ENCODE data around the gene DTX1.

Gene DTX1

DNA sequence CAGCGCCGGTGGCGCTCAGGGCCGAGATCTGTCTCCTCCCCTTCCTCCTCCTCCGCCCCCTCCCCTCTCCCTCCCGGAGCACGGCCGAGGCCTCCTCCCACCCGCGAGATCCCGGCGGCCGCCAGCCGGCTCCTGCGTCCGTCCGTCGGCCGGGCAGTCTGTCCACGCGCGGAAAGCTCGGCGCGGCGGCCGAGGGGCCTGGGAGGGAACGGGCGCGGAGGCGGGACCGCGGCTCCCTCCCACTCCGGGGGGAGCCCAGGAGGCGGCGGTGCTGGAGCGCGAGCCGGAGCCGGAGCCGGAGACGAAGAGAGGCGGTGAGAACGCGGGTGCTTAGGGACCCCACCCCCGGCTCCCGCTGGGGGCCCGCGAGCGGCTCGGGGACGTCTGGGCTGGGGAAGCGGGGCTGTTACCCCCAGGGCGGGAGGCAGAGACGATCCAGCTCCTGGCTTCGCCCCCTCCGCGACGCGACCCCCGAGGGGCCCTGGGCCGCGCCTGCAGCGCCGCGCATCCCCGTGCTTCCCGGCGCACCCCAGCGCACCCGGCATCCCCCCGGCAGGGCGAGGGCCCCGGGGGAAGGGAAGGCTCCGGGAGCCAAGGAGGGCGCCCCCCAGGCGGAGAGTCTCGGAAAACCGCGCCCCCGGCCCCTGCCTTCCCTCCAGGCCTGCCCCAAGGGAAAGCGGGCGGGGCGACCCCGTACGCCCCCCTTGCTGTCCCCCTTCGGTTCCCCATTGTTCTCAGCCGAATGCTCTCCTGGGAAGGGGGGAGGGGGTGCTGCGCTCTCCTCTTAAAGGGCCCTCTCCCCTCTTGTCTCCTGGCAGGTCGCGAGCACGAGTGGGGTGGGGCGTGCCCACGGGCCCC is at the start of gene DTX1:
TSS of gene DTX1 (plus strand) at position 100 of the 858 bp plus-strand sequence. CDS start 1,463 bp downstream, outside the sequence.
- DNase-seq: no peak

DNA sequence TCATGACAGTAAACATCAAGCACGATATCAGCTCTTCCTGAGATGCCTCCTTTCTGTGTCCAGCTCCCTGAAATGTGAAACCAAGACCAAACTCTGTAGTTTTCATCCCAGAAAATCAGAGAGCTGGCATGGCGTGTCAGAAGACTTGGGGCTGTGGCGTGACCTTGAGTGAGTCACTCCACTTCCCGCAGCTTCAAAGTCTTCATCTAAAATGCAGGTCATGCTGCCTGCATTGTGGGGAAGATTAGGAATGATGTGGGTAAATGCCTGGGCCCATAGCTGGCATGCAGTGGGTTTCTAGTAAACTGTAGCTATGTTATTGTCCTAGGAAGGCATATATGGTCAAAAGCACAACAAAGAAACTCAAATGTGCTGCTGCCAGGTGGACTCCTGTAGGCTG is 49.4 kb upstream of the DTX1 start:
- DNase-seq: no peak

DNA sequence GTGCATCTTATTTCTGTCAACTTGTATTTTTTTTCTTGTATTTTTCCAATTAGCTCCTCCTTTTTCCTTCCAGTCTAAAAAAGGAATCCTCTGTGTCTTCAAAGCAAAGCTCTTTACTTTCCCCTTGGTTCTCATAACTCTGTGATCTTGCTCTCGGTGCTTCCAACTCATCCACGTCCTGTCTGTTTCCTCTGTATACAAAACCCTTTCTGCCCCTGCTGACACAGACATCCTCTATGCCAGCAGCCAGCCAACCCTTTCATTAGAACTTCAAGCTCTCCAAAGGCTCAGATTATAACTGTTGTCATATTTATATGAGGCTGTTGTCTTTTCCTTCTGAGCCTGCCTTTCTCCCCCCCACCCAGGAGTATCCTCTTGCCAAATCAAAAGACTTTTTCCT is 45.8 kb upstream of the DTX1 start:
- DNase-seq: no peak

DNA sequence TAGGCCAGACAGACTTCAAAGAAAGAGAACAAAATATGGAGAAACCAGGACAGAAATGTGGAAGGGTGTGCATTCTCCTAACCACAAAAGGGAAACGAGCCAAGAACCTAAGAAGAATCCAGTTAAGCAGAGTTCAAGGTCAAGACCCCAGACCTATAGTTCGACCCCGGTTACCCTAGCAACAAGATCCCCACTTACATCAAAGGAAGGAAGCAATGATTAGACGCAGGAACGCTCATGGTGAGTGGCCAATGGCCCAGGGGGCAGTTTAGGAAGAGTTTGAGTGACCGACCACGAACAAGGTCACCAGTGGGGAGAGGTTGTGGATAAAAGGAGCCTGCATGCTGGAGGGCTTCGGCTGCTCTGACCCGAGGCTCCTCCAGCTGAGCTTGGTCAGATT is 42.0 kb upstream of the DTX1 start:
- no peak for DNase-seq

DNA sequence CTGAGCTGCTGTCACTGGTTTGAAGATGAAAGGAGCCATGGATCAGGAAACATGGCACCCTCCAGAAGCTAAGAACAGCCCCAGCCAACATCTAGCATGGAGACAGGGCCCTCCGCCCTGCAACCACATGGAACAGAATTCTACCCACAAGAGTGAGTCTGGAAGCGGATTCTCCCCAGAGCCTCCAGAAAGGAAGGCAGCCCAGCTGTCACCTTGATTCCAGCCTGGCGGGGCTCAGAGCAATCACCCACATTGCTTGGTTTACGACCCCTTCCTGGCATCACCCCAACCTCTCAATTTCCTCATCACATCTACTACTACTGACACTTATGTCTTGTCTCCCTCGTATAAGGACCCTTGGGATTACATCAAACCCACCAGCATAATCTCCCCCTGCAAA is 39.7 kb upstream of the DTX1 start:
- DNase-seq: no peak

DNA sequence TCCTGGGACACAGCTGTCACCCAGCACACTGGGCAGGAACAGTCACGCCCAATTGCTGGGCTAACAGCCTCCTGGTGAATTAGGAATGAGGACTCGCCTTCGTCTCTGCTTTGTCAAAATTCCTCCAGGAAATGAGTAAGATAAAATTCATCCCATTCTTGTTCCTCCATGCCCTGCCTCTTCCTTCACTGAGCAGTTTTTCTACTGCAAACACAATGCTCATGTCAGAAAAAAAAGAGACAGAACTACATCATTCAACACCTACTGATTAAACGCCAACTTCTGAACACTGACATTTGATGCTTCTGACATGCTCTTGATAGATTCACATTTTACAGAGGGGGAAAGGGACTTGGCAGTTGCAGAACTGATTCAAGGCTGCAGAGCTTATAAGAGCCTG is 37.5 kb upstream of the DTX1 start:
- DNase-seq: no peak

DNA sequence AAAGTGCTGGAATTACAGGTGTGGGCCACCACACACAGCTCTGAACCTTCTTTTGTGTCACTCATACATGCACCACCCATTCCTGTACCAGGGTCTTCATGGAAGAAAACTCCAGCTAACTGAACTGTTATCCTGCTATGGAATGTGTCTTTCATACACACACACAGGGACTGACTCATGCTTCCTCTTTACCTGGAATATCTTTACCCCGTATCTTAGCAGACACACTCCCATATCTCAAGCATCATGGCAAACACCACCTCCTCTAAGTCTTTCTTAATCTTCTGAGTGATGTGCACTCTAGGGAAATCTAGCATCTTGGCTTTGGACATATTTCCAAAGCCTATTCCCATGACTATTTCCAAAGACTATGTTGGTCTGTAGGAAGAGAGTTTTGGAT is 35.0 kb upstream of the DTX1 start:
- DNase-seq: no peak

DNA sequence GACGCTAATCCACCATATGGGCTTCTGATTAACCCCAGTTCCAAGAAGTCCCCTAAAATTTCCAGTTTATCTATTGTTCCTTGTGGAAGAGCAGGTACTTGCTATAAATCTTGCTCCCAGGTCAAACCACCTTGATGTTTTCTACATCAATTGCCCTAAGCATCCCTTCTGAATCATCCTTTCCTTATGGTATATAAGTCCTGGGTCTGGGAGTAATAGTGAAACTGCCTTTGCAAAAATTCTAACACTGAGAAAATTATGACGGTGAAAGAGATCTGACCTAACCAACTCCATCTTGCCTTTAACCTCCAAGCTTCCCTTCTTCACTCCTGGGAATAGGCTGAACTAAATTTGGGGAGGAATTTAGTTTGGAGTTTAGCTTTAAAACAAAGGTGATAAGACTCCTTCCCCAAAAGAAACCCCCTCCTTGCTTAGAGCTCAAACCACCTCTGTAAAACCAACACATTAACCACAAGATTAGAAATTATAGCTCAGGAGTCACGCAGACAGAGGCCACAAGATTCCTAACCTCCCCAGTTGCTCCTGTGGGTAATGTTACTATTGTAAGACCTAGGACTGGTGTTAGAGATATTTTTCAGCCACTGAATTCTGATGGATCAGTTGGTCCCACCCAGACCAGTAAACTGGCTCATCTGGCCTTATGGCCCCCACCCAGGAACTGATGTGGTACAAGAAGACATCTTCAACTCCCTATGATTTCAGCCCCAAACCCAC is 33.8 kb upstream of the DTX1 start:
- DNase-seq: no peak

DNA sequence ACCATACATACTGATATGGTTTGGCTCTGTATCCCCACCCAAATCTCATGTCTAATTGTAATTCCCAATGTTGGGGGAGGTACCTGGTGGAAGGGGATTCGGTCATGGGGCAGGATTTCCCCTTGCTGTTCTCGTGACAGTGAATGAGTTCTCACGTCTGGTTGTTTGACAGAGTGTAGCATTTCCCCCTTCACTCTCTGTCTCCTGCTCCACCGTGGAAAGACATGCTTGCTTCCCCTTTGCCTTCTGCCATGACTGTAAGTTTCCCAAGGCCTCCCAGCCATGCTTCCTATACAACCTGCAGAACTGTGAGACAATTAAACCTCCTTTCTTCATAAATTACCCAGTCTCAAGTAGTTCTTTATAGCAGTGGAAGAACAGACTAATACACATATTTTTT is 28.8 kb upstream of the DTX1 start:
- DNase-seq: no peak

DNA sequence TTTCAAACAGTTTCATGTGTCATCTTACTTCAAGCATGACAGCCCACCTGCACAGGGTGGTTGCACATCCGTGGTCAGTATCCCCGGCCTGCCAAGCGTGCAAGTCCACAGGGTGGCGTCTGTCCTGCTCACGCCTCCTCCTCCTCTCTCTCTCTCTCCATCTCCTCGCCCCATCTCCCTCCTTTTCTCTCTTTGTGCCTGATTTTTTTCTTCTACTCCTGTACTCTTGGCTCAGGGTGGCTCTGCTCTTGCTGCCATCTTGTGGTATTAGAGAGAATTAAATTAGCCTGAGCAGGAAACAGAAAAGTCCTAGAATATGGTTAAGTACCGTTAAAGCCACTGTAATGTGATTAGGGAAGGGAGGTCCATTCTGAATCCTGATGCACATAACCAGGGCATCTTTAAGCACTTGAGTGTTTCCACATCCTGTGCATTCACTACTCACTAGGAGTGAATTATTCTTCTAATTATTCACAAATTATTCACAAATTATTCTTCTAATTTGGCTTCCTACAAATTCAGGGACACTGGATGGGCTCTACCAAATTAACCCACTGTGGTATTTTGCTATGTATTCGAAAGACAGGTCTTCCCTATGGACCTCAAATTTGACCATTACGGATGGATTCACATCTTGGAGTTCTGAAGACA is 25.5 kb upstream of the DTX1 start:
- peak; percentile 52 for DNase-seq

DNA sequence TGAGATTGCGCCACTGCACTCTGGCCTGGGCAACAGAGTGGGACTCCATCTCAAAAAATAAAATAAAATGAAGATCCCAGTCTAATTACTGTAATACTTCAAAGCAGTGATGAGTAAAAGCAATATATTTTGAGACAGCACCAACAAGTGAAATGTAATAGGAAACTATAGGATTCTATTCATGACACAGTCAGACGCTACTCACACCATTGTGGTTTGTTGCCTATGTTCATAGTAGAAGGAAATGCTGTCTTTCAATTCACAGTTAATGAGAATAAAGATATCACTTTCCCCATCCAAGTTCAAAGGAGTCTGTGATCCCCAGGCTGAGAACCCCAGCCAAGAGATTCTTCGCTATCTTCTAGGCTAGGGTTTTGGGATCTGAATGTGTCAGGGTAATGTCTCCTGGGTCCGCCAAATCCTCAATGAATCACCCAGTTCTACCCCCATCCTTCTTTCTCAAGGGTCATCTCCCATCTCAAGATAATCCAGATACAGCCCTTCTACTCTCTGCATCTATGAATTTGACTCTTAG is 16.6 kb upstream of the DTX1 start:
- no peak for DNase-seq

DNA sequence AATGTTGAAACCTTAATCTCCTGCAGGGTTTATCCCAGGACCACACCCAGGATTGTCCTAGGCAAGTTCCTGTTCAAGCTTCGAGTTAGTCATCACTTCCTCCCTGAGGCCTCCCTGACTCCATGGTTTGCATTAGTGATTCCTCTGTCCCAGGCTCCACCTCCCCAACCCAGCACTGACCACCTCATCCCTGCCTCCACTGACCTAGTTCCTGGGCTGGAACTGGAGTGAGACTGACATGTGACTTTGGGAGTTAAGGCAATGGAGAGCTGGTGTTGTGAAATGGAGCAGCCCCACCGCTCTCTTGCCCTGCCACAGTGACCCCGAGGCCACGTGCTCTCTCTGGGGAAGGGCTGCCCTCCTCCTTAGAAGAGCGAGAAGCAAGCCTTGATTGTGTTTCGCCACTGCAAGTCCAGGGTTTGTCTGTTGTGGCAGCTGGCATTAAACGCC is 15.8 kb upstream of the DTX1 start:
- no peak for DNase-seq

DNA sequence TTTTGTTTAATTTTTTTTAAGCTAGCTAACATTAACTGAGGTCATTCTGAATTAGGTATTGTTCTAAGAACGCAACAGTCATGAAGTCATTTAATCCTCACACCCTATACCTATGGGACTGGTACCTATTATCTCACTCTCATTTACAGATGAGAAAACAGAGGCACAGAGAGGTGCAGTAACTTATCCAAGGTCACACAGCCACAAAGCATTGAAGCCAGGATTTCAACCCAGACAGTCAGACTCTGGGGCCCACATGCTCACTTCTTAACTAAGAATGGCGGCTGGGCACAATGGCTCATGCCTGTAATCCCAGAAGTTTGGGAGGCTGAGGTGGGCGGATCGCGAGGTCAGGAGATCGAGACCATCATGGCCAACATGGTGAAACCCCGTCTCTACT is 15.0 kb upstream of the DTX1 start:
- no peak for DNase-seq

DNA sequence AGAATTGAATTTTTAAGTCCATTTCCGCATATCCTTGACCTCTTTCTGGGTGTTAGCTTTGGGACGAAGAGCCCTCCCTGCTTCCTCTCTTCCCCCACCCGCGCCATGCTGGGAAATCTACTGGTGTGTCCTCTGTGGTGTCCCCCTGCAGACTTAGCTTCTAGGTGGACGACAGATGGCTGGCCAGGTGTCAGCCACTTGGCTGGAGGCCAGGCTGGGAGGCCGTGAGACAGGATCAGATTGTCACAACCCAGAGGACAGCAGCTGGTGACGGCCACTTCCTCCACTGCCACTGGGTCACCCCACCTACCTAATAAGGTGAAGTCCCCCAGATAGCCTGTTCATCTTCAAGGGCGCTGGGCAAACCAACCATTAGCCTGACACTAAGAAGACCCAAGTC is 13.3 kb upstream of the DTX1 start:
- DNase-seq: peak; percentile 73 to 80

DNA sequence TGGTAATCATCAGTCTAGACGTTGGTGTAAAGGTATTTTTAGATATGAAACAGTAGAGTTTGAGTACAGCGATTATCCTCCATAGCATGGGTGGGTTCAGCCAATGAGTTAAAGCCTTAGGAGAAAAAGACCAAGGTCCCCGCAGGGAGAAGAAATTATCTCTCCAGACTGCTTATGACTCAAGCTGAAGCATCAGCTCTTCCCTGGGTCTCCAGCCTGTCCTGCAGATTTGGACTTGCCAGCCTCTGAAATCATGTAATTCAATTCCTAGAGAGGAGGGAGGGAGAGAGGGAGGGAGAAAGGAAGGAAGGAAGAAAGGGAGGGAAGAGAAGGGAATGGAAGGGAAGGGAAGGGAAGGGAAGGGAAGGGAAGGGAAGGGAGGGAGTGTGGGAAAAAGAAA is 12.0 kb upstream of the DTX1 start:
- no peak for DNase-seq

DNA sequence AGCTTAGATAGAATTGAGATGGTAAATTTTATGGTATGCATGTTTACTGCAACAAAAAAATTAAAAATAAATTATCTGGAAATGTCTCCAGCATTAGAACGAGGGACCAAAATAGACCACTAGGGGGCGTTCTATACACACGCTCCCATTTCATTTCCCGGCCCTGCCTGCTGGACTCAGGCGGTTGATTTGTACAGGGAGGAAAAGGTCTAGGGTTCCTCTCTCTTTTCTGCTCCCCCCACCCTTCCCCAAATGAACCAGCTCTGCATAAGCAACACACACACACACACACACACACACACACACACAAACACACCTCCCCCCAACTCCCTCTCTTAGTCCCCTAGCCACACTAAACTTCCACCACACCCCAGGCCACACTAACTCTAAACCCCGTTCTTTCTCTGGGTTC is 7.8 kb upstream of the DTX1 start:
- peak; percentile 50 to 70 for DNase-seq

DNA sequence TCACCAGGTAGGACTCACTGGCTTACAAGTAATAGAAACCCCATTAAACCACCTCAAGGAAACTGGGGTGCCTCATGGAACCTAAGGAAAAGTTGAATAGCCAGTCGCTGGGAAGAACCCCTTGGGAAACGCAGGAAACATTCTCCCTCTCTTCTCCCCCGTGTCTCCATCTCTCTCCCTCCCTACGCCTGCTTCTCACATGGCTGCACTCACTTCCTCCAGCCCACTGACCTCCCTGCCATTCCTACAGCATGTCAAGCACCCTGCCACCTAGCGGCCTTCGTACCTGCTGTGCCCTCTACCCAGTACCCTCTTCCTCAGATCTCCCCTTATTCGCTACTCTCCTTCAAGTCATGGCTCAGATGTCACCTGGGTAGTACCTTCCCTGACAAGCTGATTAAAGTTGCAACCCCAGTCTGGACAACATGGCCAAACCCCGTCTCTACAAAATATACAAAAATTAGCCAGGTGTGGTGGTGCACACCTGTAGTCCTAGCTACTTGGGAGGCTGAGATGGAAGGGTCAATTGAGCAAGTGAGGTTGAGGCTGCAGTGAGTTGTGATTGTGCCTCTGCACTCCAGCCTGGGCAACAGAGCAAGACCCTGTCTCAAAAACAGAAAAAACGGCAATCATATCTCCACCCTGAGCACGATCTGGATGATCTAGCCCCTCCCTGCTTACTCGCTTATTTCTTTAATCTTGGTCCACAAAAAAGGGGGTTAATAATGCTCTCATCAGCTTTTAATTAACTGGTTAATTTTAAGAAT is 6.4 kb upstream of the DTX1 start:
- peak; percentile 56 to 86 for DNase-seq

DNA sequence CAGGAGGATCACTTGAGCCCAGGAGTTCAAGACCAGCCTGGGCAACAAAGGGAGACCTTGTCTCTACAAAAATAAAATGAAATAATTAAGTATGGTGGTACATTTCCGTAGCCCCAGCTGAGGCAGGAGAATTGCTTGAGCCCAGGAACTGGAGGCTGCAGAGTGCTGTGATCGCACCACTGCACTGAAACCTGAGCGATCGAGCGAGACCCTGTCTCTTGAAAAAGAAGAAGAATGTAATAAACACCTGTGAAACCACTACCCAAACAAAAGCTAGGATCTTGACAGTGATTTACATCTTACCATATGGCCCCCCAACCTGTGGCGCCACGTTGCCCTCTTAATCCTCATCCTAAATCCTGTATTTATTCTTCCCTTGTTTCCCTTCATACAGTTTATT is 5.7 kb upstream of the DTX1 start:
- DNase-seq: no peak

DNA sequence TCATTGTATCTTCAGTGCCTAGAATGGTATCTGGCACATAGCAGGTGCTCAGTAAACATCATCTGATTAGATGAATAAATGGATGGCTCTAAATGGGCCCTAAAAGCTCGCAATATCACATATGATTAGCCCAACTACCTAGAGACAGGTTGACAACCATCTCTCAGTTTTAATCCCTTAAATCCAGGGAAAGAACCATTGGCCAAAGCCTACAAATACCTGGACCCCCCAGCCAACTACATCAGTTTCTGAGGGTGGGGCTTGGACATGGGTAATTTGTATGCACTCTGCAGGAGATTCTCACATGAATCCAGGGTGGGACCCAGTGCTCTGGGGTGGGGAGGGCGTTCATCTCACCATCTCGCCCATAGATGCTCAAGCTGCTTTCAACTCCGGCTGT is 4.8 kb upstream of the DTX1 start:
- DNase-seq: no peak

DNA sequence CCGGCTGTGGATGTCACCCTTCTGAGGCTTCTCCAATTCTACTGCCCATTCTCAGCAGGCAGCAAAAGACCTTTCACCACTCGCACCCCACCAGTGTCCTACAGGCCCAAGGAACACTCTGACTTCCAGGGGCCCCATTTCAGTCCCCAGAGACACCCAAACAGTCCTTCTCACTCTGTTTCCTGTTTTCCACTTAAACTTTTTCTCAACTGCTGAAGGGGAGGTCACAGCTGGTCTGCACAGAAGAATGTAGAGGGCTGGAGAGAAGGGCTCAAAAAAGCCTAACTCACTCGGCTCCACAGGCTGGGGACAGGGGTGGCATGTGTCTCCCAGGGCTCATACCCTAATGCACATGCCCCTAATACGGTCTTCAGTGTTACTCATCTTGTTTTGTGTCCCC is 4.2 kb upstream of the DTX1 start:
- DNase-seq: no peak

DNA sequence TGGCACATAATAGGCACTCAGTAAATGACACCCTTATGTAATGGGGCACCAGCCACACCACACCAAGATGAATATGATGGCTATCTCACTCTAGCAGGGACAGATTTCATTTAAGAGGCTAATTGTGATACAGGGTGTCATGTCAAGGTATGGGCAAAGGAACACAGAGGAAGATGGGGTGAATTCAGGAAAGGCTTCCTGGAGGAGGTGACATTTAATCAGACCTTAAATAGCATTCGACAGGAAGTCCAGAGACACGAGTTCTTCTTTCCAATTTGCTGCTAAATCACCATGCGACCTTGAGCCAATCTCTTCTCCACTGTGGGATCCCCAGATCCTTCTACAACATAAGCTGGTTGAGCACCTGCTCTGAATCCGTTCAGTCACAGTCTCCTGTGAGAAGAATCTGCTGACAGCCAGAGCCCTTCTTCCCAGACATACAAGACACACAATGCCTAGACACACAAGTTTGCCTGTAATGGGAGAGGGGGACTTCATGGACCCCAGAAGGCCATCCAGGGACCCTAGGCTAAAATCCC is 1.5 kb upstream of the DTX1 start:
- no peak for DNase-seq

DNA sequence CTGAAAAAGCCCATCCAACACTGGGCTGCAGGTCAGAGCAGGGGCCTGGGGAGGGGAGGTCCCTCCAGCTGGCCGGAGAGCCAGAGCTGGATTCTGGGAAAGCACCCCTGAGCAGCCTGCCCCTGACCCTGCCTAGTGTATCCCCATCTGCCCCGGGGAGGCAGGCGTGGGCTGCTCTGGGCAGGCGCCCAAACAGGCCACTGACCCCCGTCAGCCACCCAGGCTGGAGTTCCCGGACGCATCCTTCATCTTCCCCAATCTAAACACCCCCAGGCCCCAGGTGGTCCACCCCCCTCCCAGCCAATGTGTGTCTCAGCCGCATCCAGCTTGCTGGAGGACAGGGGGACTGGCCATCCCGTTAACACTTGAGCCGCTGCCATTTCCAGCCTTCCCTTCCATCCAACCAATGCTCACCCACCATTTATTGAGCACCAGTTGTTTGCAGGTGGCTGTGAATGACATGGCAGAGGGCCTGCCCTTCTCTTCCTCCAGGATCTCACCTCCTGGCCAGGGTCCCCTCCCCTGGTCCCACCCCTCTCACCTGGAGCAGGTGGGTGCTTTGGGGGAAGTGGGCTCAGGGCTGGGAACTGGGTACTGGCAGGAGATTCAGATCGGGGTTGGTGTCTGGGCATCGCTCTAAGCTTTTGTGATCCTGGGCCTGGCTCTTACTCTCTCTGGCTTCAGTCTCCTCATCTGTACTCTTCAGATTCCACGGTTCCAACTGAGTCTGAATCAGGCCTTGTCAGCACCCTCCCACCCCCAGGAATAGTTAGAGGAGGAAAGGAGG is 743 bp upstream of the DTX1 start:
- DNase-seq: no peak
